Renal cortical epithelial cell (primary cell): ENCODE measurements around the gene STATH. TPM values are rescaled to one million over a fixed set of nuclear protein-coding genes. Genes with fewer than 3 reads are reported as not detected.
A peak's percentile ranks its signal among the peaks of the same experiment; 100 is the strongest.
"Not testable (repeated sequence)": the region's sequence is repeated elsewhere in the genome, so short reads cannot be mapped to it uniquely, and the experiment has no call there.

Source experiments
- DNase-seq: peaks from one replicate; pipeline ENCODE4 v3.0.0-alpha.2; 2011; ENCODE audit warnings: low read depth
- total RNA-seq: library from RNA; depleted of rRNA; stranded (reverse); fragments of >200 nt; gene quantifications from 2 replicates; pipeline ENCODE4 v1.2.3, GENCODE V29; 2014

Gene STATH, protein sequence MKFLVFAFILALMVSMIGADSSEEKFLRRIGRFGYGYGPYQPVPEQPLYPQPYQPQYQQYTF
- total RNA-seq: not detected in 2 replicates

DNA sequence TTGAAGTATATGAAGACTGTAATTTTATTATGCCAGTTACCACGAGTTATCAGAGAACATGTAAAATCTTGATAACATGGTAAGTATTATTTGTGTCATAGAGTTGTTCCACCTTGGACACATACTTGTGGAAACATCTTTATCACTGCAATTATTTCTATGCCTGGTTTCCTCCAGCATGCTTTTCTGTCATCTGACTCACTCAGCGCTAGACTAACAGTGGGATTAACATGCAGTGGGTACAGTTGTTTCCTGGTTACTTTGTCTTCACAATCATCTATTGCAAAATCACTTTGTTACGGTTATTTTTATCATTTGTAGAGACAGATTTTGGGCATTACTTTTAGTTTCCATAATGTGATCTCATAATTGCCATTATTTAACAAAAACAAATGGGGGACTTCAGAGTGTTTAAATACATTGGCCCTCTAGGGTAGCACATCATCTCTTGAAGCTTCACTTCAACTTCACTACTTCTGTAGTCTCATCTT lies at the start of gene STATH:
STATH (plus strand) TSS at position 441 of the 491 bp plus-strand sequence. CDS start 2,472 bp downstream, outside the sequence.
- peak; percentile 9 for DNase-seq

DNA sequence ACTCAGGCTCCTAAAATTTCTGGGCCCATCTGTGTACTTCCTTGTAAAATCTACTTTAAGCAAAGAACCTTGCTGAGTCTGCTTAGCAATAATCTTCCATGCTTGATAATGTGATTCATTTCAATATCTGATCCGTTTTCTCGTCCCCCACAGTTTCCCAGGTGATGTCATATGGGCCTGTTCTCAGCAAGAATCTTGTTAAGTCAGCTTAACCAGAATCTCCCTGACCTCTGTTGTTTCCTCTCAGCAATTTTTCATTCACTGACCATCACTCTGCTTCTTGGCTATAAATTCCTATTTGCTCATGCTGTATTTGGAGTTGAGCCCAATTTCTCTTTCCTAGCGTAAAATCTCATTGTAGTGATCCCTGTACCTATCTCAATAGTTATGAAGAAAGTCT lies 44.2 kb upstream of the STATH start:
- DNase-seq: peak; percentile 1

DNA sequence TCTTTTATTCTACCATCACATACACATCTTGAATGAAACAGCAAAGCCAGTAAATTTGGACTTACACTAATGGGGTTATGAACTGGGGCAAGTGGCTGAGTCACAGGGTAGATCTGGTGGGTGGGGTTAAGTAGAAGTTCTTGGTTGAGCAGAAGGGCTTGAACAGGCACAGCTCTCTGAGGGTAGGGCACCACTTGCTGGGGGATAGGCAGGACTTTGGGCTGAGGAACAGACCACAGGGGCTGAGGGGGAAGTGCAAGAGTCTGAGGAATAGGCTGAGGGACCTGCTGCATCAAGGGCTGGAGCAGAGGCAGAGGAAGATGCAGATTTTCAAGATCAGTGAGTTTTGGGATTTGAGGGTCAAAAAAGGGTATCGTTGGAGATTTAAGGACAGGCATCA lies 38.6 kb upstream of the STATH start:
- DNase-seq: peak; percentile 1

DNA sequence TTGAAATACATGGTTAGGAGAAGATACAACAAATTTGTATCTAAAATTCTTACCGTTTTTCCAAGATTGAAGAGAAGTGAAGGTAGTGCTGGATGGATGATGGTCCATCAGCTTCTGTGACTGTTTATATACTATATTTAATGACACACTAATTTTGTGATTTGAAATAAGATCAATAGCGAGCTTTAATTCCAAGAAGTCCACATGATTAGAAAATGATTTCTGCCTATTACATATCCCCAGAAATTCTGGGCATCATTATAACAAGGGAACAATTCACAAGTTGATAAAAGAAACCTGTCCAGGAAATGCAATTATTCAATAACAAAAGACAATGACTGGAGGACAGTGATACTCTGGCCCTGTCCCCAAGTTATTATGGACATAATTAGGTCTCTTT lies 30.1 kb upstream of the STATH start, which contains the start of gene CSN2:
CSN2 (minus strand) TSS at position 101 of the 400 bp plus-strand sequence. CDS start 4,733 bp downstream, outside the sequence.
- no peak for DNase-seq

DNA sequence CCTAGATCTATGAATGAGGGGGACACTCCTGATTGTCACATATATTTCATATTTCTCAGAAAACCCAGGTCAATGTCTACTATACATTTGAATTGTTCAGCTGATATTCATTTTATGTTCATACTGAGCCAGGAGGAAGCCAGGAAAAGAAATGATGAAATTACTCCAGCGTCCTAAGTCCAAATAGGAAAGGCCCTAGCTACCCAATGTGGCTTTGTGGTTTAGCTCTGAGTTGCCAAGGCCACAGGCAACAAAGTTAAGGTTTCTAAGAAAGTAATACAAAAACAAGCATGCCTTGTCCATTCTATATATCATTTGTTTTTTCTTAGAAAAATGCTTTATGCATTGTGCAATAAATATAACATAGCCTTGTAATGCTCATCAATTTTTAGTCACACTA lies 25.7 kb upstream of the STATH start:
- DNase-seq: peak; percentile 13

DNA sequence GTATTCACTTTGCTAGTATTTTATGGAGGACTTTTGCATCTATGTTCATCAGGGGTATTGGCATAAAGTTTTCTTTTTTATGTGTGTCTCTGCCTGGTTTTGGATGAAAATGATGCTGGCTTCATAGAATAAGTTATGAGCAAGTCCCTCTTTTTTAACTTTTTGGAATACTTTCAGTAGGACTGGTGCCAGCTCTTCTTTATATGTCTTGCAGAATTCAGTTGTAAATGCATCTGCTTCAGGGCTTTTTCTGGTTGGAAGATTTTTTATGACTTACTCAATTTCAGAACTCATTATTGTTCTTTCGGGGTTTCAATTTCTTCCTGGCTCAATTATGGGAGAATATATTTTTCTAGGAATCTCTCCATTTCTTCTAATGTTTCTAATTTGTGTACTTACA lies 21.1 kb upstream of the STATH start:
- DNase-seq: no peak

DNA sequence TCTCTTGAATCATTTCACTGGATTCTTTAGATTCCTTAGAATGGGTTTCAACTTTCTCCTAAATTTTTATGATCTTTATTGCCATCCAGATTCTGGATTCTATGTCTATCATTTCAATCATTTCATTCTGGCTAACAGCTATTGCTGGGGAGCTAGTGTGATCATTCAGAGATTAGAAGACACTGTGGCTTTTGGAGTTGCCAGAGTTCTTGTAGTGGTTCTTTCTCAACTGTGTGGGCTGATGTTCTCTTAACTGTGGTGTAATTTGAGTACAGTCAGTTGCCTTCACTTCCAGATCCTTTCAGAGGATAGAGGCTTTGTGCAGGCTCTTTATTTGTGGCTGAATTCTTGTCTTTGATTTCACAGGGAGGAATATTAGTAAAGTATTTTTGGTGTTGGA lies 18.2 kb upstream of the STATH start:
- DNase-seq: no peak

DNA sequence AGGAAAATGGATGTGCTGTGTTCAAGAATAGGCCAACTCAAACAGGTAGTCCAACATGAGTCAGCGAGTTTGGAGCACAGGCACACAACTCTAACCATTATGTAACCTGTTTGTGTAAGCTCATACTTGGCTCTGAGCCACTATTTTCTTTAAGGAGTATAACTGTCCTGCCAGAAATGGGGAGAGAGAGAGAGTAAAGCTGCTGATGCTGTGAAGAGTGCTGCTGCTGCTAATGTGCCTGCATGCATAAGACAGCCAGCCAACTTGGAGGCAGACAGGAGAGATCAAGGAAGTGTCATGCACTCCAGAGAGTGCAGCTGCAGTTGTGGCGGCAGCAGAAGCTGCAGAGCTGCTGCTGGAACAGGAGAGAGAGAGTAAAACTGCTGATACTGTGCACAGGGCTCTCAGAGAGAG lies 11.7 kb upstream of the STATH start:
- peak; percentile 80 for DNase-seq

DNA sequence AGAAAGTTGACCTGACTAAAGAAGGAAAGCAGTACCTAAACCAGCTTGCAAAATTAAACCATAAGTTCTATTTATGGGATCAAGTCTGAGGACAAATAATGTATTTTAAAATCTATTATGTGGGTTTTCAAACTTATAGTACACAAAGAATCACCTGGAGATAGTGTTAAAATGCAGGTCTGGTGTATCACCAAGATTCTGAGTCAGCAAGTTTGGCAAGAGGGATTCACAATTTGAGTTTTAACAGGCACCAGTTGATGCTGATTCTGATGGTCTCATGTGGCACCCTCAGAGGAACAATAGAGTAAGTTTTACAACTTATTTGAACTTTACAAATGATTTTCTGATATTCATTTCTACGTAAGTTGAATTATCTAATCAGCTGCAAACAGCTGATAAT lies 9.1 kb upstream of the STATH start:
- DNase-seq: no peak

DNA sequence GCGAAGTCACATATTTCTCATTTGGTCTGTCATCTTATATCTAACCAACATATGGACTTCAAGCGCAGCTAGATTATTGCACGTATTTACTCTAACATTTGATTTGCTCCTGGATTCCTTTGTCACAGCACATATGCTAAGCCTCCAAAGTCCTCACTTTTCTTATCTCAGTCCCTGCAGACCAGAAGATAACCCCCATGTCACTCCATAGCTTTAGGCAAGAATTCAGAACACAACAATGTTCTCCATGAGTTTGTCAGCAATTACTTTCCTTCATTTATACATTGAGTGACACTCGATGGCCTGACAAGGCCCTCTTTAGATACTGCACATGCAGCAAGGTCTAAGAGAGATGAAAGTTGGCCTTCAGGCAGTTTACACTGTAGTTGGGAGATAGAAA lies 4.8 kb upstream of the STATH start:
- DNase-seq: no peak

DNA sequence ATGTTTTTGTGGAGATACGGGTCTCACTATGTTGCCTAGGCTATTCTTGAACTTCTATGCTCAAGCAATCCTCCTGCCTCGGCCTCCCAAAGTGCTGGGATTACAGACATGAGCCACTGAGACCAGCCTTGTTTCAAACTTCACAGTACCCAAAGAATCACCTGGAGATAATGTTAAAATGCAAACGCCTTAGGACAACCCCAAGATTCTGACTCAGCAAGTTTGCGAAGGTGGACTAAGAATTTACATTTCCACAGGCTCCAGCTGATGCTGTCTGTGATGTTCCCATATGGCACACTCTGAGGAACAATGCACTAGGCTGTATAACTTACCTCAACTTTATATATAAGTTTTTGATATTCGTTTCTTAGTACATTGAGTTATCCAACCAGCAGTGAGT lies 984 bp upstream of the STATH start:
- no peak for DNase-seq

DNA sequence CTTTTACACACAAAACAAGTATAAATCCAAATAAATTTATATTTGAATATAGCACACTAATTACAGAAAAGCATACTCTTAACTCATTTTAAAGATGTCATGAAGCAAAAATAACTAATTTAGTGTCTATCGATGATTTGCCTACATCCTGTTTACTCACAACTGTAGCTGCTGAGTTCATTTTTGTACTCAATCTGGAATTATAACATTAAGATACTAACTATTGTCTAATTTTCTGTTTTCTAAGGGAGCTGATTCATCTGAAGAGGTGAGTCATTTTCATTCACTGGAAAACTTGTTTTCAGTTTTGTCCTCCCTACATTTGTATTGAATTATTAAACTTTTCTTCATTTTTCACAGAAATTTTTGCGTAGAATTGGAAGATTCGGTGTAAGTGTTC lies 3.7 kb downstream of the STATH start:
- DNase-seq: peak; percentile 19

DNA sequence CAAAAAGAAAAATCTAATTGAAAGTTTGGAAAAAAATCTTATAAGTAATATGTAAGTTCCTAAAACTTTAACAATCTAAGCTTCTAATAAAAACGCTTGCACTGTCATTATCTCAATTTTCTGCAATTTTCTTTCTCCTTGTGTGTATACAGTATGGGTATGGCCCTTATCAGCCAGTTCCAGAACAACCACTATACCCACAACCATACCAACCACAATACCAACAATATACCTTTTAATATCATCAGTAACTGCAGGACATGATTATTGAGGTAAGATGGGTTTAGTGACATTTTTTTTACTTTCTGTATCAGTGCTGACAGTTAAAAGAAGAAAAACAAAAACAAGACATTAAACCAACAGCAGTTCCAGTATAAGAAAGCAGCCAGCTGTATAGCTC lies 4.9 kb downstream of the STATH start:
- no peak for DNase-seq

DNA sequence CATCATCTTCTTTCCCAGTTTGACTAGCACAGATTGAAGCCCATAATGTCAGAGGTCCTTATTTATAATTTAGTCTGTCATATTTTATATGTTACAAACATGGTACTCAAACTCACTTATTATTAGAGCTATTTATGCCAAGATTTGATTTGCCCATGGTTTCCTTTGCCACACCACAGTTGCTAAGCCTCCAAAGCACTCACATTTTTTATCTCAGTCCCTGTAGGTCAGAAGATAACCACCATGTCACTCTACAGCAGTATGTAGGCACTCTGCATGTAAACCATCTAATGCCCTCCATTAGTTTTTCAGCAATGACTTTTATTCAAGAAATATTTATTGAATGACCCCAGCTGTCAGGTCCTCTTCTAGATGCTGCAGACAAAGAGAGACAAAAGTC lies 6.7 kb downstream of the STATH start:
- no peak for DNase-seq

DNA sequence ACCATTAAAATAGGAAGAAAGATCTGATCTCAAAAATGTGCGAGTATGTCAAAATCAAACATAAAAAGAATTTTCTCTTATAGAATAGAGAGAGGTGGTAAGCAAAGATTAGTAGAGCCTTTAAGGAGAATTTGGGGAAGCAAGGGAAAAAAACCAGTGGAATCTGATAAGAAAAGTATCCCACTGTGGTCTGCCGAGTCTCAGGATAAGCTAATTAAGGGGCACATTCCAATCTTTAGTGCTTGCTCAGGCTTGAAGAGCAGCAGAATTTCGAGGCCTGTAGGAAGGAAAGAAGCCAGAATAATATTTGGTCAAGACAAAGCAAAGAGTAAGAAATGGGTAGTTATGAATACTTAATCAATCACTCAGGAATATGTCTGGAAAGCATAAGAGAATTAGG lies 13.0 kb downstream of the STATH start:
- no peak for DNase-seq

DNA sequence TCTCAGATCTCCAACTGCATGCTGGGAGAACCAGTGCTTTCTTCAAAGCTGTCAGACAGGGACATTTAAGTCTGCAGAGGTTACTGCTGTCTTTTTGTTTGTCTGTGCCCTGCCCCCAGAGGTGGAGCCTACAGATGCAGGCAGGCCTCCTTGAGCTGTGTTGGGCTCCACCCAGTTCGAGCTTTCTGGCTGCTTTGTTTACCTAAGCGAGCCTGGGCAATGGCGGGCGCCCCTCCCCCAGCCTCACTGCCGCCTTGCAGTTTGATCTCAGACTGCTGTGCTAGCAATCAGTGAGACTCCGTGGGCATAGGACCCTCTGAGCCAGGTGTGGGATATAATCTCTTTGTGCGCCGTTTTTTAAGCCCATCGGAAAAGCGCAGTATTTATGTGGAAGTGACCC lies 23.2 kb downstream of the STATH start:
- not testable (repeated sequence) for DNase-seq

DNA sequence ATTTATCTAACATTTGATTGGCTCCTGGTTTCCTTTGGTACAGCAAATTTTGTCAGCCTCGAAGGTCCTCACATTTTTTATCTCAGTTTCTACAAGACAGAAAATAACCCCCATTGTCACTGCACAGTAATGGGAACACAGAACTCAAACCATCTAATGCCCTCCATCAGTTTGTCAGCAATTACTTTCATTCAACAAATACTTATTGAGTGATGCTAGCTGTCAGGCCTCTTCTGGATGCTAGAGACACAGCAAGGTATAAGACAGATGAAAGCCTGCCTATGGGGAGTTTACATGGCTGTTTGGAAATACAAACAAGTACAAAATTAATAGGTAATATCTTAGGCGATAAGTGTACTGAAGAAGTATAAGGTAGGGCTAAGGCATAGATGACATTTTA lies 27.5 kb downstream of the STATH start:
- no peak for DNase-seq

DNA sequence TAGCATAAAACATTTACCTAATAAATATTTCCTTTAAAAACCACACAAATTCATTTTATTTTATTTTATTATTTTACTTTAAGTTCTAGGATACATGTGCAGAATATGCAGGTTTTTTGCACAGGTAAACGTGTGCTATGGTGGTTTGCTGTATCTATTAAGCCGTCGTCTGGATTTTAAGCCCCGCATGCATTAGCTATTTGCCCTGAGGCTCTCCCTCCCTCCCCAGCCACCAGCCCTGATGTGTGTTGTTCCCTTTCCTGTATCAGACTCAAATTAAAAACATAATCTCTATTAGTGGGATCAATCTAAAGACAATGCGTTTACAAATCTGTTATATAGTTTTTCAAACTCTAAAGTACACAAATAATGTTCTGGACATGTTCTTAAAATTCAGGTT lies 31.2 kb downstream of the STATH start:
- no peak for DNase-seq

DNA sequence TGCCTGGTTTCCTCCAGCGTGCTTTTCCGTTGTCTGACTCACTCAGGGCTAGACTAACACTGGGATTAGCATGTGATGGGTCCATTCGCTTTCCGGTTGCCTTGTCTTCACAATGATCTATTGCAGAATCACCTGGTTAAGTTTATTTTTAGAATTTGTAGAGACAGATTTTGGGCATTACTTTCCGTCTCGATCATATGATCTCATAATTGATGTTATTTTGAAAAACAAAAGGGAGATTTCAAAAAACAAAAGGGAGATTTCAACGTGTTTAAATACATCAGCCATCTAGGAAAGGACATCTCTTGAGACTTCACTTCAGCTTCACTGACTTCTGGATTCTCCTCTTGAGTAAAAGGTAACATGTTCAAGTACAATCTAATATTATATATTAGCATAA lies 32.4 kb downstream of the STATH start, which contains the start of gene HTN3:
HTN3 (plus strand) TSS at position 301 of the 400 bp plus-strand sequence. CDS start 2,282 bp downstream, outside the sequence.
- not testable (repeated sequence) for DNase-seq

DNA sequence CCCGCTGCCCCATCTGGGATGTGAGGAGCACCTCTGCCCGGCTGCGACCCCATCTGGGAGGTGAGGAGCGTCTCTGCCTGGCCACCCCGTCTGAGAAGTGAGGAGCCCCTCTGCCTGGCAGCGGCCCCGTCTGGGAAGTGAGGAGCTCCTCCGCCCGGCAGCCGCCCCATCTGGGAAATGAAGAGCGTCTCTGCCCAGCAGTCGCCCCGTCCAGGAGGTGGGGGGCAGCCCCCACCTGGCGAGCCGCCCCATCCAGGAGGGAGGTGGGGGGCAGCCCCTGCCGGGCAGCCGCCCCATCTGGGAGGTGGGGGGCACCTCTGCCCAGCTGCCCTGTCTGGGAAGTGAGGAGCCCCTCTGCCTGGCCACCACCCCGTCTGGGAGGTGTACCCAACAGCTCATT lies 41.8 kb downstream of the STATH start:
- not testable (repeated sequence) for DNase-seq

DNA sequence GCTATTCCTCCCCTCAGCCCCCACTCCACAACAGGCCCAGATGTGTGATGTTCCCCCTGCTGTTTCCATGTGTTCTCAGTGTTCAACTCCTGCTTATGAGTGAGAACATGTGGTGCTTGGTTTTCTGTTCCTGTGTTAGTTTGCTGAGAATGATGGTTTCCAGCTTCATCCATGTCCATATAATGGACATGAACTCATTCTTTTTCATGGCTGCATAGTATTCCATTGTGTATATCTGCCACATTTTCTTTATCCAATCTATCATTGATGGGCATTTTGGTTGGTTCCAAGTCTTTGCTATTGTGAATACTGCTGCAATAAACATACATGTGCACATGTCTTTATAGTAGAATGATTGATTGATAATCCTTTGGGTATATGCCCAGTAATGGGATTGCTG lies 44.2 kb downstream of the STATH start:
- not testable (repeated sequence) for DNase-seq

DNA sequence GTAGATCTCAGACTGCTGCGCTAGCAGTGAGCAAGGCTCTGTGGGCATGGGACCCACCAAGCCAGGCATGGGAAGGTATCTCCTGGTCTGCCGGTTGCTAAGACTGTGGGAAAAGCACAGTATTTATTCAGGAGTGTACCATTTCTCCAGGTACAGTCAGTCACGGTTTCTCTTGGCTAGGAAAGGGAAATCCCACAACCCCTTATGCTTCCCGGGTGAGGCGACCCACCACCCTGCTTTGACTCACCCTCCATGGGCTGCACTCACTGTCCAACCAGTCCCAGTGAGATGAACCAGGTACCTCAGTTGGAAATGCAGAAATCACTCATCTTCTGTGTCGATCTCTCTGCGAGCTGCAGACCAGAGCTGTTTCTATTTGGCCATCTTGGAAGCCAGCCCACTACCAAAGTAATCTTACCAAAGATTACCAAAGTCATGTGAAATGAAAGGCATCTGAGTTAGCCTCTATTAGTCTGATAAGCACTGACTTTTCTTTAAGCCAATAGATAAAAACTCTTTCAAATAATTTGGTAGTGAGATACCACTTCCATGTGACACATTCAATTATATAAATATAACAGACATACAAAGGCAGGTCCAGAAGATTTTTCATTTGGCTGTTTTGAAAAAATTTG lies 46.0 kb downstream of the STATH start:
- no peak for DNase-seq

DNA sequence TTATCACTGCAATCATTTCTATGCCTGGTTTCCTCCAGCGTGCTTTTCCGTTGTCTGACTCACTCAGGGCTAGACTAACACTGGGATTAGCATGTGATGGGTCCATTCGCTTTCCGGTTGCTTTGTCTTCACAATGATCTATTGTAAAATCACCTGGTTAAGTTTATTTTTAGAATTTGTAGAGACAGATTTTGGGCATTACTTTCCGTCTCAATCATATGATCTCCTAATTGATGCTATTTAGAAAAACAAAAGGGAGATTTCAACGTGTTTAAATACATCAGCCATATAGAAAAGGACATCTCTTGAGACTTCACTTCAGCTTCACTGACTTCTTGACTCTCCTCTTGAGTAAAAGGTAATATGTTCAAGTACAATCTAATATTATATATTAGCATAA lies 54.4 kb downstream of the STATH start, which contains the start of gene HTN1:
HTN1 (plus strand) TSS at position 301 of the 400 bp plus-strand sequence. CDS start 2,639 bp downstream, outside the sequence.
- not testable (repeated sequence) for DNase-seq
